Stimulated activated CD4-positive, alpha-beta T cell treated with anti-CD3 and anti-CD28 coated beads, Interleukin-2, amount 100 ng/mL, for 4 hours (primary cell): ENCODE measurements around the gene MTARC1.

Experiments
- DNase-seq: peaks from one replicate; pipeline ENCODE4 v3.0.0-alpha.2; 2020; ENCODE audit warnings: low read depth

MTARC1 gene

DNA sequence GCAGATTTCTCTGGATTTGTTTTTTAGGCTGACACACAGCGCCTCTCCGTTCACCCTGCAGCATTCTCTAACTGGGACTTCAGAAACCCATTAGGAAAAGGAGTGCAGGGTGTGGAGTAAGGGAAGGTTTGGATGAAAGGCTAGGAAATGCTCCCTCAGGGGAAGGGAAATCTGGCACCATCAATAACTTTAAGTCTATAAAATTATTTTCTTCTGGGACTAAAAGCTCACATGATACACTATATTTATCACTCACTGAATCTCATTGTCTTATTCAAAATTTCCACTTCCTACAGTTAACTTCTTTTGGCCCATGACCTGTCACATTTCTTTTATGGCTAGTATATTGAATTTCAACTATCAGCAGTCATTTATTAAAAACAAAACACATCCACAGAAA lies 46.7 kb downstream of the MTARC1 start:
- DNase-seq: no peak

DNA sequence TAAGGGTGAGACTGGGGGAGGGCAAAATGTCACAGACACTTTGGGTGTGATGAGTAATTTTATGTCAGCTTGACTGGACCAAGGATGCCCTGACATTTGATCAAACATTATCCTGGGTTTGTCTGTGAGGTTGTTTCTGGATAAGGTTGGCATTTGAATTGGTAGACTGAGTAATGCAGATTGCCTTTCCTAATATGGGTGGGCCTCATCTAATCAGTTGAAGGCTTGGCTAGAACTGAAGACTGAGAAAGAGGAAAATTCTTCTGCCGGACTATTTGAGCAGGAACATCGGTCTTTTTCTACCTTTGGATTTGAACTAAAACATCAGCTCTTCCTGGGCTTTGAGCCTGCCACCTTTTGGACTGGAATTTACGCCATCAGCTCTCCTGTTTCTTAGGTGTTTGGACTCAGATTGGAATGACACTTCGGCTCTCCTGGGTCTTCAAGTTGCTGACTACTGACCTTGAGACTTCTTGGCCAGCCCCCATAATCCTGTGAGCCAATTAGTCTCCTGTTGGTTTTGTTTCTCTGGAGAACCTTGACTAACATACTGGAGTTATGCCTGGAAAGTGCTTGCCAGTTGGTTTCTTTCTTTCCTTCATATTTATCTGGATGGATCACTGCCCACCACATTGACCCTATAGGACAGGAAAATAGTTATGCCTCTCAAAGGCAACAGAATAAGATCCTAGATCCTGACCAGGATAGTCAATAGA lies 47.6 kb downstream of the MTARC1 start:
- no peak for DNase-seq
